ENCODE results near the gene NPDC1. TPM values are rescaled to one million over a fixed set of nuclear protein-coding genes. Genes with fewer than 3 reads are reported as not detected.

Gene NPDC1
- polyA plus RNA-seq, 1 experiment = 8.9 TPM

DNA sequence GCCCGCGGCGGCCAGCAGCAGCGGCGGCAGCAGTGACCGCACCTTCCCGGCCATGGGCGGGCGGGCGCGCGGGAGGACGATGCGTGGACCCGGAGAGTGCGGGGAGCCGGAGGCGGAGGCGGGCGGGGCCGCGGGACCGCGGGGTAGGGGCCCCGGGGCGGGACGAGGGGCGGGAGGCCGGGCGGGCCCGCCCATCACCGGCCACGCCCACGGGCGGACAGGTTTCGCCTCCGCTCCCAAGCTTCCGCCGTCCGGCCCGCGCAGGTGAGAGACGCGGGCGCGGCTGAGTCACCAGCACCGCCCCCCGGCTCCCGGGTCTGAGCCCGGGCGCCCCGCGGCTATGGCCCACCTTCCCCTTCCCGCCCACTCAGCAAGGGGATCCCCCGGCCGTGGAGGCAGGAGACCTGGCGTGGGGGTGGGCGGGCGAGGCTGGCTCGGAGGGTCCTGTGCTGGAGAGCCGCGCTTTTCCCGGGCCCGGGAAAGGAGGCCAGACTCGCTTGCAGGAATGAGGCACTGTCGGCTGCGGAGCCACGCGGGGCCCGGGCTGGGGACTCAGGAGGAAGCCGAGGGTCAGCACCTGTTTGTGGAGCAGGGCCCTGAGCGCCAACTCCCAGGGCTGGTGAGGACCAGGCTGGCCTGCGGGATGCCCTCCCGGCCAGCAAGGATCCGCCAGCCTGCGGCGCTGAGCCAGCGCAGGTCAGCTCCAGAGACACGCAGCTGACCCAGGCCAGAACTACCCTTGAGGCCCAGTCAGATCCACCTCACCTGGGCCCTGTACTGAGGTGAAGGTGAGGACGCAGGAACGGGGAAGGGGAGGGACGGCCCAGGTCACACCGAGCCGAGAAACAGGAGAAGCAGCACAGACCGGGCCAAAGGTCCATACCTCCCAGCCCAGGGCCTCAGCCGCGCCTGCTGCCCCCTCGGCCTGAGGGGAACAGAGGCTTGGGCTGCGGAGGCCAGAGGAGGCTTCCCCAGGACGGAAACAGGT, 8.3 kb upstream of the NPDC1 start, which contains the start of gene ENTPD2:
TSS of gene ENTPD2 (minus strand) at position 118 of the 988 bp plus-strand sequence. CDS start at position 54, 64 bp downstream.
- H3K9me3 ChIP-seq (ENCODE audit: control insufficient read depth, insufficient read depth, low read length) = no peaks in the 10 kb centered on the region; the same call in 1 of the 2 replicates
- H3K4me3 ChIP-seq (ENCODE audit: low read depth, low read length) = no peak within 1 kb of the TSS
- ChIA-PET CTCF (interaction anchor here (1.7 to 5.0 kb wide), 2 partner anchors 12 to 25 kb away, joined by 7 to 58 read pairs; no protein-coding TSS in a partner anchor), POLR2A (interaction anchor here (0.6 kb wide), 1 partner anchor 16 kb away, joined by 6 read pairs; the partner anchor contains the start of gene SAPCD2)
- DNase-seq (ENCODE audit: low read depth, low spot score) = no peak
- H3K27me3 ChIP-seq (ENCODE audit: control insufficient read depth, insufficient read depth, low read length) = peaks cover 64% of the 10 kb centered on the region
- no peak within 1 kb of the TSS for H3K27ac ChIP-seq (ENCODE audit: low read depth, low read length)
- TF ChIP-seq, protein P1, sequence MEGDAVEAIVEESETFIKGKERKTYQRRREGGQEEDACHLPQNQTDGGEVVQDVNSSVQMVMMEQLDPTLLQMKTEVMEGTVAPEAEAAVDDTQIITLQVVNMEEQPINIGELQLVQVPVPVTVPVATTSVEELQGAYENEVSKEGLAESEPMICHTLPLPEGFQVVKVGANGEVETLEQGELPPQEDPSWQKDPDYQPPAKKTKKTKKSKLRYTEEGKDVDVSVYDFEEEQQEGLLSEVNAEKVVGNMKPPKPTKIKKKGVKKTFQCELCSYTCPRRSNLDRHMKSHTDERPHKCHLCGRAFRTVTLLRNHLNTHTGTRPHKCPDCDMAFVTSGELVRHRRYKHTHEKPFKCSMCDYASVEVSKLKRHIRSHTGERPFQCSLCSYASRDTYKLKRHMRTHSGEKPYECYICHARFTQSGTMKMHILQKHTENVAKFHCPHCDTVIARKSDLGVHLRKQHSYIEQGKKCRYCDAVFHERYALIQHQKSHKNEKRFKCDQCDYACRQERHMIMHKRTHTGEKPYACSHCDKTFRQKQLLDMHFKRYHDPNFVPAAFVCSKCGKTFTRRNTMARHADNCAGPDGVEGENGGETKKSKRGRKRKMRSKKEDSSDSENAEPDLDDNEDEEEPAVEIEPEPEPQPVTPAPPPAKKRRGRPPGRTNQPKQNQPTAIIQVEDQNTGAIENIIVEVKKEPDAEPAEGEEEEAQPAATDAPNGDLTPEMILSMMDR (IDR thresholded peaks at IDR 0.05; ENCODE audit: low read depth, low read length) = no peak

DNA sequence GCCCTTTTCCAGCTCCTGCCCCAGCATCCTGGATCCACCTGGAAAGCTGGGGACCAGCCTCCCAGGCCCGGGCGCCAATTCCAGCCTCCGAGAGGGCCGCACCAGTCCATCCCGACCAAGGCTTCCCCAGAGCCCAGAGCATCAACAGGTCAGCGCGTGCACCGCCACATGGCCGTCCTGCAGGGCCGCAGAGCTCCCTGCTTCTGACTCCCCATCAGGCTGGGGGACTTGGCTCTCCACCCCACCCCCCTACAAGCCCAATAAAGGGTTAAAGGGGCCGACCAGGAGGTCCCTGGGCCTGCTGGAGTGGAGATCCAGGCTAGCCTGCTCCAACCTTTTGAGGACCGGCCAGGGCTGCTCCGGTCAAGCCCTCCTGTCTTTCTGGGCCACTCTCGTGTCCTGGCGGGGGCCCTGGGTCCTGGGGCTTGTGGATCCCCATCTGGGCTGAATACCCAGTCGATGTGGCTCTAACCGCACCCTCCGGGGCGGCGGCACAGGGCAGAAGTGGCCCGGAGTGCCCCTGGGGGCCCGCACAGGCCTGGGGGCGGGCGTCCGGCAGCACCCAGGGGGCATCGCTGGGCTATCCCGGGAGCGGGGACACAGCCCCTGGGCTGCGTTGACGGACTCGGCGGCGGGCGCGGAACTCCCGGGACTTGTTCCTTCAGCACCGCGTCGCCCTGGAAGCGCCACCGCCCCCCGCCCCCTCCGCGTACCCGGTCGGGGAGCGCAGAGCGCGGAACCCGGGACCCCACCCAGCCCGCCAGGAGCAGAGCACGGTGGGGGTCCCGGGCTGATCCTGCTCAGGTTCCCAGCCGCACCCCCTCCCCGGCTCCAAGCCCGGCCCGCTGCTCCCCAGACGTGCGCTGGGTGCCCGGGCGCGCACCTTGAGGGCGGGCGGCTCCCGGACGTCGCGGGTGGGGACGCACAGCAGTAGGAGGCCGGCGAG, 7.3 kb upstream of the NPDC1 start:
- Histone ChIP-seq H3K4me3 (ENCODE audit: low read depth, low read length) (no peak overlapping the region), H3K27me3 (ENCODE audit: control insufficient read depth, insufficient read depth, low read length) (peaks cover 66% of the 10 kb centered on the region), H3K9me3 (ENCODE audit: control insufficient read depth, insufficient read depth, low read length) (no peaks in the 10 kb centered on the region; the same call in 1 of the 2 replicates), H3K27ac (ENCODE audit: low read depth, low read length) (no peak overlapping the region)
- ChIA-PET POLR2A (interaction anchor here (0.6 kb wide), 1 partner anchor 17 kb away, joined by 6 read pairs; the partner anchor contains the start of gene SAPCD2), CTCF (interaction anchor here (1.5 to 5.0 kb wide), 2 partner anchors 13 to 24 kb away, joined by 5 to 58 read pairs; no protein-coding TSS in a partner anchor)
- DNase-seq (ENCODE audit: low read depth, low spot score) = no peak
- TF ChIP-seq, protein P1 (IDR thresholded peaks at IDR 0.05; ENCODE audit: low read depth, low read length) = no peak

DNA sequence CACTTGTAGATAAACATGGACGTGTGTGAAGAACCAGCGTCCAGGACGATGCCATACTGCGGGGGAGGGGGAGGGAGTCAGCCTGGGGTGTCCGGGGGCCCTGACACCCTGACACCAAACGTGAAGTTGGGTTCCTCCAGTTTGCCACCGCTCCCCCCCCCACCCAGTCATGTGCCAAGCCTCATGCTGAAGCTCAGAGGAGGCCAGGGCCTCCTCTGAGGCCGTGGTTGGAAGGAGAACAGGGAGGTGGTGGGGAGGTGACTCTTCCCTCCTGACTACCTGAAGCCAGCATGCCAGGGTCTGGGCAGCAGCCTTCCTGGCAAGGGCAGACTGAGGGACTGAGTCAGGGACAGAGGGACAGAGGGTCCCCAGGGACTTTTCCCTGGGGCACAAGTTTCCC, 6.3 kb upstream of the NPDC1 start:
- ChIA-PET CTCF (interaction anchor here (1.5 to 5.0 kb wide), 2 partner anchors 14 to 23 kb away, joined by 5 to 58 read pairs; no protein-coding TSS in a partner anchor), POLR2A (no interaction called here)
- peaks cover 69% of the 10 kb centered on the region for H3K27me3 ChIP-seq (ENCODE audit: control insufficient read depth, insufficient read depth, low read length)
- H3K4me3 ChIP-seq (ENCODE audit: low read depth, low read length) = no peak overlapping the region
- H3K9me3 ChIP-seq (ENCODE audit: control insufficient read depth, insufficient read depth, low read length) = no peaks in the 10 kb centered on the region; the same call in 1 of the 2 replicates
- no peak for DNase-seq (ENCODE audit: low read depth, low spot score)
- TF ChIP-seq, protein P1 (IDR thresholded peaks at IDR 0.05; ENCODE audit: low read depth, low read length) = no peak
- no peak overlapping the region for H3K27ac ChIP-seq (ENCODE audit: low read depth, low read length)

- peaks cover 67% of the 10 kb centered on the region for H3K27me3 ChIP-seq (ENCODE audit: control insufficient read depth, insufficient read depth, low read length)
- no peak for DNase-seq (ENCODE audit: low read depth, low spot score)
- no peak overlapping the region for H3K4me3 ChIP-seq (ENCODE audit: low read depth, low read length)
- TF ChIP-seq, protein P1 (IDR thresholded peaks at IDR 0.05; ENCODE audit: low read depth, low read length) = no peak
- POLR2A ChIA-PET = no interaction called here
- CTCF ChIA-PET = interaction anchor here (1.3 kb wide), 1 partner anchor 16 kb away, joined by 3 read pairs; no protein-coding TSS in a partner anchor
- no peaks in the 10 kb centered on the region; the same call in 1 of the 2 replicates for H3K9me3 ChIP-seq (ENCODE audit: control insufficient read depth, insufficient read depth, low read length)
- H3K27ac ChIP-seq (ENCODE audit: low read depth, low read length) = no peak overlapping the region
Observed at GRCh38 chr9:137051145-137051724, 5.3 kb upstream of the NPDC1 start.
